DOHH2 (cell line): ENCODE data around the gene ATF2.
A peak's percentile ranks its signal among the peaks of the same experiment; 100 is the strongest.

Source experiments
- H3F3A ChIP-seq: fragments of 200-600 bp; sonication (generic), shearing (Covaris generic); 2 replicates; pipeline ENCODE4 v1.6.0; 2016; ENCODE audit warnings: antibody characterized with exemption, mild to moderate bottlenecking; ENCODE audit not compliant: control insufficient read depth, insufficient read depth
- H3K27ac ChIP-seq: fragments of 200-600 bp; sonication (generic); 2 replicates; pipeline ENCODE4 v1.5.1; 2014; ENCODE audit warnings: low read depth, mild to moderate bottlenecking, low read length, moderate library complexity
- H3K27me3 ChIP-seq: fragments of 200-600 bp; sonication (generic); 2 replicates; pipeline ENCODE4 v1.6.1; 2014; ENCODE audit warnings: mild to moderate bottlenecking, low read length, mixed read lengths; ENCODE audit not compliant: control insufficient read depth
- H3K36me3 ChIP-seq: fragments of 200-600 bp; sonication (generic); 2 replicates; pipeline ENCODE4 v1.6.1; 2014; ENCODE audit warnings: mild to moderate bottlenecking, low read length, moderate library complexity, mixed read lengths; ENCODE audit not compliant: control insufficient read depth
- H3K4me1 ChIP-seq: fragments of 200-600 bp; sonication (generic); 2 replicates; pipeline ENCODE4 v1.6.1; 2014; ENCODE audit warnings: mild to moderate bottlenecking, low read length, mixed read lengths; ENCODE audit not compliant: control insufficient read depth
- H3K4me2 ChIP-seq: fragments of 200-600 bp; sonication (generic); 2 replicates; pipeline ENCODE4 v1.6.0; 2014; ENCODE audit warnings: mild to moderate bottlenecking, low read length, moderate library complexity
- H3K4me3 ChIP-seq: fragments of 200-600 bp; sonication (generic); 2 replicates; pipeline ENCODE4 v1.5.1; 2014; ENCODE audit warnings: mild to moderate bottlenecking, low read length, mixed read lengths
- H3K79me2 ChIP-seq: fragments of 200-600 bp; sonication (generic); 2 replicates; pipeline ENCODE4 v1.6.1; 2014; ENCODE audit warnings: mild to moderate bottlenecking, low read length, mixed read lengths; ENCODE audit not compliant: control insufficient read depth
- H3K9me2 ChIP-seq: fragments of 200-600 bp; sonication (generic); replicated peaks from 2 replicates; pipeline ENCODE4 v1.6.1; 2014; ENCODE audit warnings: mild to moderate bottlenecking, low read length, mixed read lengths; ENCODE audit not compliant: control insufficient read depth
- H3K9me3 ChIP-seq: fragments of 200-600 bp; sonication (generic); 2 replicates; pipeline ENCODE4 v1.6.1; 2014; ENCODE audit warnings: antibody characterized with exemption, low read length, mixed read lengths; ENCODE audit not compliant: control insufficient read depth, insufficient read depth
- H4K20me1 ChIP-seq: fragments of 200-600 bp; sonication (generic); 2 replicates; pipeline ENCODE4 v1.6.0; 2014; ENCODE audit warnings: low read depth, mild to moderate bottlenecking, antibody characterized with exemption, low read length, moderate library complexity; ENCODE audit not compliant: control insufficient read depth, insufficient read depth
- EZH2phosphoT487 ChIP-seq: fragments of 200-600 bp; sonication (generic); IDR thresholded peaks from 2 replicates; pipeline ENCODE4 v1.6.1; 2017; ENCODE audit warnings: borderline replicate concordance, mild to moderate bottlenecking, antibody characterized with exemption, low read length, moderate library complexity, mixed read lengths
- TF ChIP-seq, protein P1 (sequence below): fragments of 200-600 bp; sonication (generic); IDR thresholded peaks from one replicate; pipeline ENCODE4 v1.5.1; 2014; ENCODE audit warnings: antibody characterized with exemption, mild to moderate bottlenecking, low read depth, low read length; ENCODE audit not compliant: poor library complexity, severe bottlenecking

The ATF2 gene

DNA sequence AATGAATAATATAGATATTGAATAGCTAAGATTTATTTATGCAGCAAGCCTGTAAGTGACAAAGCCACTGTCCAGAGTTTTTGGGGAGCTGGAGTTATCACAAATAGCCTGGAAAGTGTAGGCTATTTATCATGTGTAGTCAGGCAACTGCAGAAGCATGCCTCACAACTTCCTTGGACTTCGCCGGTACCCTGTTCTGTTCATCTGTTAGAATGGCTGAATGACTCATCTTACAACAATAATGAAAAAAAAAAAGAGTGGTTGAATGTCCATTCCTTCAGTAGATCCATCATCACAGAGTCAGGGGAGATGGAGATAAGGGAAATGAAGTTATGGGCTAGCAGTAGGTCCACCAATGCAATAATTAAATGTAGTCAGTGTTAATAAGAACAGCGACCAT lies 37.5 kb upstream of the ATF2 start:
- no peaks in the 10 kb centered on the region for H3K4me1 ChIP-seq
- no peak for TF ChIP-seq EZH2phosphoT487
- TF ChIP-seq, protein P1, sequence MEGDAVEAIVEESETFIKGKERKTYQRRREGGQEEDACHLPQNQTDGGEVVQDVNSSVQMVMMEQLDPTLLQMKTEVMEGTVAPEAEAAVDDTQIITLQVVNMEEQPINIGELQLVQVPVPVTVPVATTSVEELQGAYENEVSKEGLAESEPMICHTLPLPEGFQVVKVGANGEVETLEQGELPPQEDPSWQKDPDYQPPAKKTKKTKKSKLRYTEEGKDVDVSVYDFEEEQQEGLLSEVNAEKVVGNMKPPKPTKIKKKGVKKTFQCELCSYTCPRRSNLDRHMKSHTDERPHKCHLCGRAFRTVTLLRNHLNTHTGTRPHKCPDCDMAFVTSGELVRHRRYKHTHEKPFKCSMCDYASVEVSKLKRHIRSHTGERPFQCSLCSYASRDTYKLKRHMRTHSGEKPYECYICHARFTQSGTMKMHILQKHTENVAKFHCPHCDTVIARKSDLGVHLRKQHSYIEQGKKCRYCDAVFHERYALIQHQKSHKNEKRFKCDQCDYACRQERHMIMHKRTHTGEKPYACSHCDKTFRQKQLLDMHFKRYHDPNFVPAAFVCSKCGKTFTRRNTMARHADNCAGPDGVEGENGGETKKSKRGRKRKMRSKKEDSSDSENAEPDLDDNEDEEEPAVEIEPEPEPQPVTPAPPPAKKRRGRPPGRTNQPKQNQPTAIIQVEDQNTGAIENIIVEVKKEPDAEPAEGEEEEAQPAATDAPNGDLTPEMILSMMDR: no peak
- no peak overlapping the region for H3K27ac ChIP-seq
- H3K79me2 ChIP-seq: no peaks in the 10 kb centered on the region
- no peaks in the 10 kb centered on the region for H3K9me2 ChIP-seq
- H3K4me2 ChIP-seq: no peak overlapping the region
- H3K27me3 ChIP-seq: peaks cover 8% of the 10 kb centered on the region; the same call in 1 of the 2 replicates
- H3K4me3 ChIP-seq: no peak overlapping the region
- no peaks in the 10 kb centered on the region for H3K9me3 ChIP-seq
- H4K20me1 ChIP-seq: no peaks in the 10 kb centered on the region
- H3K36me3 ChIP-seq: no peaks in the 10 kb centered on the region
- H3F3A ChIP-seq: no peaks in the 10 kb centered on the region

DNA sequence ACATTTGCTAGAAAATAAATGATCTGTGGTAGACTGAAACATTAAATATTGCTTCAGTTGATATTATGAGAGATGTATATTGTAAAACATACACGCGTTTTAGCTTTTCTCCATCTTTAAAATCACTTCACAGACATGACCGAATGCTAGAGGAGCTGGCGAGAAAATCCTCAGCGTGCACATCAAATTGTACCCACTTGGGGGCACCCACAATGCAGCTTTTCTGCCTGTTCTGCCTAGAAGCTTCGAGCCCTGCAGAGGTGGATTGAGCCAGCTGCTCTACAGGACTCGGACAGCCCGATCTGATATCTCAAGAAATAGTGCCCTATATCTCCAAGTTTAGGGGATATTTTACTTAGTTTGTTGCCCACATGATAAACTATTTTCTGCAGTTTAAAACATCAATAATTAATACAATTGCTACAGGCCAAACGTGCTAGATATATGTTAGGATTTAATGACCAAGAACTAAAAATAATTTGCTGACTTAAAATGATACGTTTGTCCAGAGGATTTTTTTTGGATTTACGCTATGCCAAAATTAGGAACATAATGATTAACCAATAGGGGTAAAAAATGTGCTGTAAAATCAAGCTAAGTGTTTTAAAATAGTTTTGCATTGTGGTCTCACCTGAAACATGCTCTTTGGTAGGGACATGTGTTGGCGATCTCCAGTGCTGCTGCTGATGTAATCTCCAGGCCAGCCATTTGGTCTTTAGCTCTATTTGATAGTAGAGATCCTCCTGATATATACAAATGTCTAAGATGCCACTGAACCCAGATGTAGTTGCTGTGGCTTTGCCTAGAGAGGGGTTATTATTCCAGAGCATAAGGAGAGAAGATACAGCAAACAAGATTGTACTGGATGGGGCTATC lies 35.9 kb upstream of the ATF2 start:
- no peaks in the 10 kb centered on the region for H3K4me1 ChIP-seq
- TF ChIP-seq, protein P1: peak; percentile 64
- TF ChIP-seq EZH2phosphoT487: no peak
- peaks cover 10% of the 10 kb centered on the region; the same call in 1 of the 2 replicates for H3K27me3 ChIP-seq
- no peak overlapping the region for H3K4me2 ChIP-seq
- no peaks in the 10 kb centered on the region for H4K20me1 ChIP-seq
- H3K36me3 ChIP-seq: no peaks in the 10 kb centered on the region
- no peaks in the 10 kb centered on the region for H3K79me2 ChIP-seq
- no peaks in the 10 kb centered on the region for H3K9me2 ChIP-seq
- H3K9me3 ChIP-seq: no peaks in the 10 kb centered on the region
- H3K27ac ChIP-seq: no peak overlapping the region
- no peaks in the 10 kb centered on the region for H3F3A ChIP-seq
- no peak overlapping the region for H3K4me3 ChIP-seq

DNA sequence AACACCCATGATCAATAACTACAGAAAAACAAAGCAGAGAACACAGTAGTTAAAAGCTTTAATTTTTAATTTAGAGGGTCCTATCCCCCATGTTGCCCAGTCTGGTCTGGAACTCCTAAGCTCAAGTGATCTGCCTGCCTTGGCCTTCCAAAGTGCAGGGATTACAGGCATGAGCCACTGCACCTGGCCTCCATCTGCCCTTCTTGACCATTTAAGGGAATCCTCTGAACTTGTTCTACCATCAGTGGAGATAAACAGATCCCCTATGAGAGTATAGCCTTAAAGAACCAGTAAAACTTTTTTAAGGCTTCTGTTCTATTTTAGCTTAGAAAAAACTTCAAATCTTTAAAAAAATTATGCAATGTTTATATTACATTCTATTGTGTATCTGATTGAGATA lies 27.0 kb upstream of the ATF2 start:
- no peaks in the 10 kb centered on the region for H3K9me2 ChIP-seq
- no peaks in the 10 kb centered on the region for H4K20me1 ChIP-seq
- TF ChIP-seq, protein P1: no peak
- TF ChIP-seq EZH2phosphoT487: no peak
- H3K27me3 ChIP-seq: no peaks in the 10 kb centered on the region
- H3K27ac ChIP-seq: no peak overlapping the region
- no peaks in the 10 kb centered on the region for H3K36me3 ChIP-seq
- H3K4me3 ChIP-seq: no peak overlapping the region
- no peak overlapping the region for H3K4me2 ChIP-seq
- H3K79me2 ChIP-seq: no peaks in the 10 kb centered on the region
- H3K9me3 ChIP-seq: no peaks in the 10 kb centered on the region
- H3K4me1 ChIP-seq: no peaks in the 10 kb centered on the region
- no peaks in the 10 kb centered on the region for H3F3A ChIP-seq
